WTC11 (cell line): Measurements from ENCODE around the gene GRWD1. TPM values are rescaled to one million over a fixed set of nuclear protein-coding genes. Genes with fewer than 3 reads are reported as not detected.

Experiments used
- ATAC-seq: fragments of 200-7000 bp; cut with Tn5 transposase; 2 replicates; pipeline ENCODE4 v1.10.0; 2021; ENCODE audit warnings: mild to moderate bottlenecking, moderate library complexity
- CTCF ChIA-PET: fragments of 300-600 bp; sonication (Branson Sonifier 250); formaldehyde crosslinking; loops from one replicate; lab custom pipeline; 2021; ENCODE audit warnings: antibody characterized with exemption; lab: Charles Lee
- POLR2A ChIA-PET: fragments of 350-600 bp; sonication (Branson Sonifier 250); formaldehyde crosslinking; loops from one replicate; lab custom pipeline; 2021; ENCODE audit warnings: antibody characterized with exemption; lab: Charles Lee
- DNase-seq: peaks from one replicate; pipeline ENCODE4 v3.0.0; 2021; ENCODE audit warnings: low spot score
- H3K27ac Mint-ChIP-seq: 2 replicates; pipeline ENCODE4 v1.8.0; 2021; ENCODE audit warnings: mixed read lengths
- H3K27me3 Mint-ChIP-seq: 2 replicates; pipeline ENCODE4 v1.8.0; 2021; ENCODE audit warnings: low read depth, mild to moderate bottlenecking, moderate library complexity, mixed read lengths
- H3K36me3 Mint-ChIP-seq: 2 replicates; pipeline ENCODE4 v1.8.0; 2021; ENCODE audit warnings: mixed read lengths
- H3K4me1 Mint-ChIP-seq: 2 replicates; pipeline ENCODE4 v1.8.0; 2022; ENCODE audit warnings: mixed read lengths
- H3K4me3 Mint-ChIP-seq: 2 replicates; pipeline ENCODE4 v1.8.0; 2021; ENCODE audit warnings: mild to moderate bottlenecking, moderate library complexity, mixed read lengths
- H3K9me3 Mint-ChIP-seq: 2 replicates; pipeline ENCODE4 v1.8.0; 2021; ENCODE audit warnings: mixed read lengths
- AFF4 ChIP-seq: sonication (generic); formaldehyde crosslinking; IDR thresholded peaks from 2 replicates; pipeline ENCODE4 v1.8.1; 2023; ENCODE audit warnings: mild to moderate bottlenecking, missing genetic modification reagents, borderline replicate concordance
- CTCF ChIP-seq: fragments of 200-600 bp; IDR thresholded peaks from 2 replicates; pipeline ENCODE4 v1.8.0; 2022; ENCODE audit warnings: antibody characterized with exemption
- FOXJ3 ChIP-seq: sonication (generic); formaldehyde crosslinking; IDR thresholded peaks from 2 replicates; pipeline ENCODE4 v1.9.0; 2021; ENCODE audit warnings: missing genetic modification reagents, mild to moderate bottlenecking, borderline replicate concordance
- FOXK1 ChIP-seq: sonication (generic); formaldehyde crosslinking; IDR thresholded peaks from 2 replicates; pipeline ENCODE4 v1.8.0; 2022; ENCODE audit warnings: mild to moderate bottlenecking, moderate library complexity, missing genetic modification reagents
- FOXP1 ChIP-seq: sonication (generic); formaldehyde crosslinking; IDR thresholded peaks from 2 replicates; pipeline ENCODE4 v1.8.0; 2022; ENCODE audit warnings: missing genetic modification reagents, mild to moderate bottlenecking, moderate library complexity, borderline replicate concordance
- HMGA2 ChIP-seq: fragments of 250-450 bp; sonication (Bioruptor Pico); IDR thresholded peaks from 2 replicates; pipeline ENCODE4 v1.4.0; 2021; ENCODE audit warnings: mild to moderate bottlenecking, moderate library complexity
- MAX ChIP-seq: sonication (generic); formaldehyde crosslinking; IDR thresholded peaks from 2 replicates; pipeline ENCODE4 v1.8.0; 2022; ENCODE audit warnings: mild to moderate bottlenecking, missing genetic modification reagents
- MXD4 ChIP-seq: fragments of 250-450 bp; sonication (Bioruptor Pico); IDR thresholded peaks from 2 replicates; pipeline ENCODE4 v1.8.0; 2021; ENCODE audit warnings: mild to moderate bottlenecking, moderate library complexity, borderline replicate concordance
- NR2C2 ChIP-seq: sonication (generic); formaldehyde crosslinking; IDR thresholded peaks from 2 replicates; pipeline ENCODE4 v1.8.0; 2022; ENCODE audit warnings: mild to moderate bottlenecking, missing genetic modification reagents
- PRDM15 ChIP-seq: sonication (generic); formaldehyde crosslinking; IDR thresholded peaks from 2 replicates; pipeline ENCODE4 v1.8.0; 2022; ENCODE audit warnings: missing genetic modification reagents
- PRRX2 ChIP-seq: fragments of 250-450 bp; sonication (Bioruptor Pico); IDR thresholded peaks from 2 replicates; pipeline ENCODE4 v1.8.0; 2021; ENCODE audit warnings: mild to moderate bottlenecking
- TP53 ChIP-seq: sonication (generic); formaldehyde crosslinking; IDR thresholded peaks from 2 replicates; pipeline ENCODE4 v1.8.1; 2023; ENCODE audit warnings: mild to moderate bottlenecking, missing genetic modification reagents
- ZNF281 ChIP-seq: sonication (generic); formaldehyde crosslinking; IDR thresholded peaks from 2 replicates; pipeline ENCODE4 v1.8.0; 2023; ENCODE audit warnings: mild to moderate bottlenecking, missing genetic modification reagents
- ZNF671 ChIP-seq: fragments of 250-450 bp; sonication (Bioruptor Pico); IDR thresholded peaks from 2 replicates; pipeline ENCODE4 v1.8.0; 2021; ENCODE audit warnings: mild to moderate bottlenecking
- total RNA-seq: library from RNA; stranded (reverse); gene quantifications from 3 replicates; pipeline ENCODE4 v1.2.3, GENCODE V29; 2021

The GRWD1 gene
- total RNA-seq, 1 experiment from 2014 or later = 67.2 TPM

GRCh38 chr19:48417421-48417820, 28.4 kb upstream of the GRWD1 start:
- no peak for ATAC-seq
- Mint-ChIP-seq H3K9me3 (no peaks in the 10 kb centered on the region), H3K27me3 (peaks cover 4% of the 10 kb centered on the region; the same call in 1 of the 2 replicates), H3K4me3 (no peak overlapping the region), H3K27ac (no peak overlapping the region), H3K4me1 (peaks cover 32% of the 10 kb centered on the region), H3K36me3 (peaks cover 23% of the 10 kb centered on the region)
- POLR2A ChIA-PET = no interaction called here
- CTCF ChIA-PET = interaction anchor here (7.6 kb wide), 1 partner anchor 26 kb away, joined by 70 read pairs; the partner anchor contains the start of gene KDELR1
- DNase-seq = no peak
- TF ChIP-seq MXD4 (CRISPR knock-in tag) (no peak), MAX (CRISPR knock-in tag) (no peak), HMGA2 (CRISPR knock-in tag) (no peak), TP53 (no peak)

GRCh38 chr19:48418317-48419064, 27.3 kb upstream of the GRWD1 start:
- peak overlapping the region; percentile 36; the same call in 1 of the 2 replicates for H3K4me3 Mint-ChIP-seq
- no peak for ATAC-seq
- H3K36me3 Mint-ChIP-seq = peaks cover 30% of the 10 kb centered on the region
- CTCF ChIA-PET = interaction anchor here (1.0 to 7.6 kb wide), 4 partner anchors 12 to 27 kb away, joined by 3 to 70 read pairs (median 4); partner anchors contain the start of gene KDELR1
- POLR2A ChIA-PET = interaction anchor here (1.7 kb wide), 1 partner anchor 18 kb away, joined by 6 read pairs; no protein-coding TSS in a partner anchor
- TF ChIP-seq FOXK1 (CRISPR knock-in tag) = no peak
- TF ChIP-seq NR2C2 (CRISPR knock-in tag) = no peak
- no peak for TF ChIP-seq HMGA2 (CRISPR knock-in tag)
- no peak for TF ChIP-seq PRDM15 (CRISPR knock-in tag)
- no peak for TF ChIP-seq AFF4
- TF ChIP-seq ZNF281 (CRISPR knock-in tag) = no peak
- TF ChIP-seq ZNF671 (CRISPR knock-in tag) = no peak
- no peak for TF ChIP-seq FOXP1 (CRISPR knock-in tag)
- TF ChIP-seq CTCF = no peak
- TF ChIP-seq PRRX2 = no peak
- TF ChIP-seq FOXJ3 (CRISPR knock-in tag) = no peak
- TF ChIP-seq, all 79 proteins: peak for 0
- Mint-ChIP-seq H3K4me1 (peaks cover 29% of the 10 kb centered on the region), H3K9me3 (no peaks in the 10 kb centered on the region), H3K27me3 (peaks cover 4% of the 10 kb centered on the region; the same call in 1 of the 2 replicates), H3K27ac (peak overlapping the region; percentile 87)
- no peak for DNase-seq
